CD14-positive monocyte (primary cell): ENCODE results near the gene RAB3D. TPM values are rescaled to one million over a fixed set of nuclear protein-coding genes. Genes with fewer than 3 reads are reported as not detected.

Experiments
- DNase-seq, 3 donors: peaks; one replicate each; pipeline ENCODE4 v3.0.0-alpha.2; 2011 to 2022
- H2AFZ ChIP-seq: 2 replicates; pipeline ENCODE4 v1.6.0; 2012; ENCODE audit warnings: mild to moderate bottlenecking, low read depth, low read length, inconsistent platforms; ENCODE audit not compliant: insufficient read depth, poor library complexity, severe bottlenecking
- H3K27ac ChIP-seq, 2 donors: 1 replicate in 1 of 2; 2 replicates in 1 of 2; pipeline ENCODE4 v1.5.1; 2012 to 2013; ENCODE audit warnings: low read length in 2 of 2, control low read depth in 1 of 2, inconsistent platforms in 1 of 2, low read depth in 1 of 2, mild to moderate bottlenecking in 1 of 2
- H3K27me3 ChIP-seq, 2 donors: one replicate each; pipeline versions ENCODE4 v1.6.0 to v1.6.1; 2011 to 2013; ENCODE audit warnings: low read length in 2 of 2; ENCODE audit not compliant: control insufficient read depth in 2 of 2, insufficient read depth in 2 of 2
- H3K36me3 ChIP-seq, 2 donors: replicated peaks in 1 of 2; 1 replicate in 1 of 2; 2 replicates in 1 of 2; pipeline versions ENCODE4 v1.5.1 to v1.6.1; 2012 to 2013; ENCODE audit warnings: low read length in 2 of 2, control low read depth in 1 of 2, inconsistent platforms in 1 of 2, mild to moderate bottlenecking in 1 of 2; ENCODE audit not compliant: insufficient read depth in 2 of 2, control insufficient read depth in 1 of 2
- H3K4me1 ChIP-seq, 2 donors: 1 replicate in 1 of 2; 2 replicates in 1 of 2; pipeline versions ENCODE4 v1.5.1 to v1.6.1; 2012 to 2013; ENCODE audit warnings: low read length in 2 of 2, control low read depth in 1 of 2, inconsistent platforms in 1 of 2, mild to moderate bottlenecking in 1 of 2, moderate library complexity in 1 of 2; ENCODE audit not compliant: insufficient read depth in 2 of 2, control insufficient read depth in 1 of 2
- H3K4me2 ChIP-seq: replicated peaks from 2 replicates; pipeline ENCODE3; 2012; ENCODE audit warnings: low read length, moderate library complexity, mild to moderate bottlenecking; ENCODE audit not compliant: poor library complexity, severe bottlenecking; ENCODE audit errors: extremely low read depth
- H3K4me3 ChIP-seq, 3 experiments: fragments of 200-600 bp in 1 of 3; sonication (generic) in 1 of 3; replicated peaks in 1 of 3; 1 replicate in 2 of 3; 2 replicates in 1 of 3; pipeline ENCODE4 v1.5.1; 2011 to 2013; ENCODE audit warnings: low read length in 3 of 3, mild to moderate bottlenecking in 3 of 3, control low read depth in 2 of 3, low read depth in 2 of 3, inconsistent platforms in 1 of 3, moderate library complexity in 1 of 3
- H3K79me2 ChIP-seq: 2 replicates; pipeline ENCODE4 v1.6.0; 2012; ENCODE audit warnings: mild to moderate bottlenecking, control low read depth, inconsistent platforms, low read length, moderate library complexity; ENCODE audit not compliant: insufficient read depth
- H3K9ac ChIP-seq: 2 replicates; pipeline ENCODE4 v1.6.0; 2017; ENCODE audit warnings: low read length, mild to moderate bottlenecking; ENCODE audit not compliant: insufficient read depth, poor library complexity, severe bottlenecking
- H3K9me3 ChIP-seq, 2 donors: replicated peaks in 1 of 2; 1 replicate in 1 of 2; 2 replicates in 1 of 2; pipeline versions ENCODE4 v1.5.1 to v1.6.1; 2012 to 2013; ENCODE audit warnings: low read length in 2 of 2, control low read depth in 1 of 2; ENCODE audit not compliant: control insufficient read depth in 1 of 2, insufficient read depth in 1 of 2
- H4K20me1 ChIP-seq: 2 replicates; pipeline ENCODE4 v1.6.0; 2012; ENCODE audit warnings: mild to moderate bottlenecking, low read length, control low read depth, moderate library complexity; ENCODE audit not compliant: insufficient read depth
- H3K27ac Mint-ChIP-seq, 7 donors: one replicate each; pipeline ENCODE4 v1.8.0; 2020; ENCODE audit warnings: mild to moderate bottlenecking in 7 of 7, mixed read lengths in 7 of 7, moderate library complexity in 6 of 7, inconsistent platforms in 2 of 7
- H3K27me3 Mint-ChIP-seq, 3 donors: one replicate each; pipeline ENCODE4 v1.8.0; 2021 to 2022; ENCODE audit warnings: low read depth in 3 of 3, mild to moderate bottlenecking in 3 of 3, mixed read lengths in 3 of 3, moderate library complexity in 3 of 3, inconsistent platforms in 1 of 3
- H3K36me3 Mint-ChIP-seq, 2 donors: one replicate each; pipeline ENCODE4 v1.8.0; 2020; ENCODE audit warnings: mixed read lengths in 2 of 2, inconsistent platforms in 1 of 2, mild to moderate bottlenecking in 1 of 2
- H3K4me1 Mint-ChIP-seq: one replicate; pipeline ENCODE4 v1.8.0; 2020; ENCODE audit warnings: mild to moderate bottlenecking, mixed read lengths
- H3K4me3 Mint-ChIP-seq, 2 donors: one replicate each; pipeline ENCODE4 v1.8.0; 2020; ENCODE audit warnings: mild to moderate bottlenecking in 2 of 2, mixed read lengths in 2 of 2, moderate library complexity in 1 of 2
- H3K9me3 Mint-ChIP-seq, 7 donors: one replicate each; pipeline ENCODE4 v1.8.0; 2020 to 2022; ENCODE audit warnings: mixed read lengths in 7 of 7, mild to moderate bottlenecking in 6 of 7, moderate library complexity in 6 of 7, inconsistent platforms in 2 of 7
- CTCF ChIP-seq: fragments of 200-600 bp; IDR thresholded peaks from one replicate; pipeline ENCODE4 v1.8.0; 2022; ENCODE audit warnings: antibody characterized with exemption, mild to moderate bottlenecking
- WGBS: methylation state at CpG from one replicate; pipeline ENCODE4 v1.1.5; 2013; ENCODE audit warnings: missing lambda C conversion rate; ENCODE audit not compliant: insufficient coverage; 5-methylcytosine and 5-hydroxymethylcytosine counted together
- intact Hi-C, 2 donors: fragments of 100-400 bp; cut with micrococcal nuclease; formaldehyde crosslinking; loops; one replicate each; pipeline versions ENCODE4 v1.15.0 to v1.15.1; 2023
- polyA plus RNA-seq, 3 donors: library from polyadenylated mRNA; depleted of rRNA in 1 of 3; unstranded in 2 of 3; stranded (reverse) in 1 of 3; fragments of 300-500 nt in 2 of 3; fragments of >200 nt in 1 of 3; fragmentation: Illumina TruSeq in 2 of 3; gene quantifications; 1 replicate in 2 of 3; 2 replicates in 1 of 3; pipeline ENCODE4 v1.2.3, GENCODE V29; 2012 to 2021

Gene RAB3D
- polyA plus RNA-seq, 3 donors: 52.9 to 78.1 (median 60.8) TPM

GRCh38 chr19:11273989-11274388 is 65.5 kb downstream of the RAB3D start:
- intact Hi-C loops: no loop called here
- Histone ChIP-seq H3K9ac (no peak overlapping the region), H3K36me3 (no peaks in the 10 kb centered on the region), H3K4me1 (peaks cover under 1% of the 10 kb centered on the region in 2 donors), H3K27me3 (peaks cover 15 to 54% of the 10 kb centered on the region in 2 donors), H2AFZ (no peak overlapping the region), H3K79me2 (no peaks in the 10 kb centered on the region), H3K27ac (no peak overlapping the region), H3K4me2 (no peak overlapping the region), H3K9me3 (no peaks in the 10 kb centered on the region), H3K4me3 (no peak overlapping the region), H4K20me1 (no peaks in the 10 kb centered on the region)
- TF ChIP-seq CTCF: no peak
- WGBS: 100% methylated on average over 1 of the region's 5 CpGs
- DNase-seq: no peak
- H3K27ac Mint-ChIP-seq: no peak overlapping the region
- H3K36me3 Mint-ChIP-seq: no peaks in the 10 kb centered on the region
- H3K4me1 Mint-ChIP-seq: no peaks in the 10 kb centered on the region
- peaks cover 56 to 80% (median 72%) of the 10 kb centered on the region in 3 donors for H3K27me3 Mint-ChIP-seq
- peak overlapping the region in 1 of 2 donors; percentile 48 for H3K4me3 Mint-ChIP-seq
- H3K9me3 Mint-ChIP-seq: peaks cover 0 to 18% (median 4%) of the 10 kb centered on the region in 7 donors

GRCh38 chr19:11273296-11273695 is 66.2 kb downstream of the RAB3D start:
- Histone ChIP-seq H3K4me2 (no peak overlapping the region), H3K9ac (no peak overlapping the region), H3K79me2 (no peaks in the 10 kb centered on the region), H3K36me3 (no peaks in the 10 kb centered on the region), H3K9me3 (no peaks in the 10 kb centered on the region), H3K4me1 (no peaks in the 10 kb centered on the region), H3K4me3 (no peak overlapping the region), H3K27ac (no peak overlapping the region), H3K27me3 (peaks cover 14 to 56% of the 10 kb centered on the region in 2 donors), H2AFZ (no peak overlapping the region), H4K20me1 (no peaks in the 10 kb centered on the region)
- no peak for DNase-seq
- peaks cover 58 to 81% (median 73%) of the 10 kb centered on the region in 3 donors for H3K27me3 Mint-ChIP-seq
- H3K9me3 Mint-ChIP-seq: peaks cover 0 to 18% (median 4%) of the 10 kb centered on the region in 7 donors
- no peaks in the 10 kb centered on the region for H3K36me3 Mint-ChIP-seq
- H3K27ac Mint-ChIP-seq: no peak overlapping the region
- H3K4me3 Mint-ChIP-seq: no peak overlapping the region
- WGBS: 60% methylated on average over 2 of the region's 2 CpGs
- H3K4me1 Mint-ChIP-seq: no peaks in the 10 kb centered on the region
- TF ChIP-seq CTCF: no peak
- intact Hi-C loops: no loop called here

Other genes with a start within 250 kb of the RAB3D start
- gene SPC24, start 183.9 kb downstream of the RAB3D start, polyA plus RNA-seq: under 1 TPM in 1 of 3 donors, not detected in 2; 0.27 TPM
- 1 to 10 TPM in 1 of 3 donors, under 1 TPM in 2; 0.40 to 1.3 (median 0.64) TPM for gene KANK2, start 142.1 kb downstream of the RAB3D start, polyA plus RNA-seq
- not detected for gene ANGPTL8, start 100.0 kb downstream of the RAB3D start, polyA plus RNA-seq
- gene DOCK6, start 77.1 kb downstream of the RAB3D start, polyA plus RNA-seq: under 1 TPM; 0.03 to 0.93 (median 0.18) TPM
- under 1 TPM in 2 of 3 donors, not detected in 1; 0.08 to 0.31 TPM for gene TSPAN16, start 43.5 kb downstream of the RAB3D start, polyA plus RNA-seq
- 100 to 1,000 TPM; 252 to 335 (median 263) TPM for gene TMEM205, start 6.6 kb upstream of the RAB3D start, polyA plus RNA-seq
- 100 to 1,000 TPM in 1 of 3 donors, 10 to 100 TPM in 2; 37.1 to 374 (median 38.3) TPM for gene CCDC159, start 6.9 kb upstream of the RAB3D start, polyA plus RNA-seq
- gene PLPPR2, start 15.8 kb upstream of the RAB3D start, polyA plus RNA-seq: 10 to 100 TPM; 35.0 to 99.4 (median 45.5) TPM
- gene SWSAP1, start 35.0 kb upstream of the RAB3D start, polyA plus RNA-seq: 10 to 100 TPM in 1 of 3 donors, 1 to 10 TPM in 2; 5.9 to 11.5 (median 8.7) TPM
- gene EPOR, start 44.7 kb upstream of the RAB3D start, polyA plus RNA-seq: 10 to 100 TPM in 1 of 3 donors, 1 to 10 TPM in 2; 6.8 to 16.8 (median 8.2) TPM
- gene RGL3, start 79.7 kb upstream of the RAB3D start, polyA plus RNA-seq: 1 to 10 TPM in 1 of 3 donors, not detected in 2; 1.7 TPM
- under 1 TPM; 0.43 to 0.88 (median 0.61) TPM for gene ODAD3, start 95.5 kb upstream of the RAB3D start, polyA plus RNA-seq
- gene PRKCSH, start 96.0 kb upstream of the RAB3D start, polyA plus RNA-seq: 100 to 1,000 TPM in 1 of 3 donors, 10 to 100 TPM in 2; 24.9 to 172 (median 28.4) TPM
- gene ELAVL3, start 141.4 kb upstream of the RAB3D start, polyA plus RNA-seq: not detected
- gene ZNF653, start 166.2 kb upstream of the RAB3D start, polyA plus RNA-seq: 1 to 10 TPM in 2 of 3 donors, under 1 TPM in 1; 0.88 to 8.1 (median 1.2) TPM
- gene ECSIT, start 189.5 kb upstream of the RAB3D start, polyA plus RNA-seq: 10 to 100 TPM; 26.4 to 31.6 (median 28.3) TPM
- not detected for gene CNN1, start 199.2 kb upstream of the RAB3D start, polyA plus RNA-seq
- gene ELOF1, start 219.6 kb upstream of the RAB3D start, polyA plus RNA-seq: 10 to 100 TPM; 48.5 to 95.5 (median 77.5) TPM
- gene ACP5, start 238.0 kb upstream of the RAB3D start, polyA plus RNA-seq: 10 to 100 TPM; 20.1 to 58.2 (median 31.2) TPM